ENCODE results near the gene RICTOR. TPM values are rescaled to one million over a fixed set of nuclear protein-coding genes. Genes with fewer than 3 reads are reported as not detected.

The RICTOR gene
- 131 and 332 TPM in 2 replicates for total RNA-seq (2011; cell fraction: chromatin; rRNA removed; ENCODE audit: low replicate concordance)
- 38.0 and 56.7 TPM in 2 replicates for total RNA-seq (2011; cell fraction: nucleolus; rRNA removed)
- total RNA-seq (2011; cell fraction: nucleoplasm; rRNA removed): 86.9 and 126 TPM in 2 replicates
- total RNA-seq (2014; rRNA removed) (18.1 and 22.6 TPM in 2 replicates), total RNA-seq (2014; rRNA removed; fragmentation: Illumina TruSeq; extraction: Trizol) (37.6 and 47.4 TPM in 2 replicates), total RNA-seq (2015; rRNA removed; fragmentation: Illumina TruSeq; extraction: Trizol) (32.3 and 35.2 TPM in 2 replicates), total RNA-seq (2021) (41.0 and 43.2 TPM in 2 replicates), polyA plus RNA-seq (2011; rRNA removed) (31.7 and 46.6 TPM in 2 replicates), polyA plus RNA-seq (2014; fragmentation: Illumina TruSeq; extraction: Trizol) (18.8 and 19.7 TPM in 2 replicates), polyA plus RNA-seq (2014; fragmentation: Nextera tagmentation; extraction: Ambion mirVana) (10 to 100 TPM; 13.9 to 15.9 TPM), polyA plus RNA-seq (2014; rRNA removed) (14.2 and 17.0 TPM in 2 replicates), polyA minus RNA-seq (2011; rRNA and poly(A)+ RNA removed) (205 and 242 TPM in 2 replicates), Bru-seq, nascent RNA (percentile 92 among the genes with signal in this experiment), BruChase-seq, experiment 1, labeled RNA remaining after a 2-hour chase (percentile 94 among the genes with signal in this experiment), BruChase-seq, experiment 2, labeled RNA remaining after a 6-hour chase (percentile 94 among the genes with signal in this experiment)
- polyA plus RNA-seq (2011; cell fraction: cytosol; rRNA removed): 9.1 and 16.2 TPM in 2 replicates
- polyA plus RNA-seq (2011; cell fraction: nucleus; rRNA removed): 58.1 and 62.5 TPM in 2 replicates
- polyA plus RNA-seq (2012): 11.7 and 13.1 TPM in 2 replicates
- polyA minus RNA-seq (2011; cell fraction: cytosol; rRNA and poly(A)+ RNA removed): 41.3 and 55.6 TPM in 2 replicates
- 123 and 176 TPM in 2 replicates for polyA minus RNA-seq (2011; cell fraction: nucleus; rRNA and poly(A)+ RNA removed)
- long read RNA-seq, experiment 1, full-length matches to known transcripts: 1 of 15 reads
- long read RNA-seq, experiment 1, partial matches to known transcripts: 5 of 15 reads
- long read RNA-seq, experiment 1, other reads (novel, unspliced or antisense): 9 of 15 reads
- long read RNA-seq, experiment 2, partial matches to known transcripts: 0 of 3 reads
- long read RNA-seq, experiment 2, other reads (novel, unspliced or antisense): 3 of 3 reads
- long read RNA-seq, experiment 3, partial matches to known transcripts: 1 of 3 reads
- long read RNA-seq, experiment 3, other reads (novel, unspliced or antisense): 2 of 3 reads

GRCh38 chr5:39074017-39074814 lies at the start of gene RICTOR:
Gene RICTOR, minus strand, starts transcription at chr5:39074399. Its CDS starts 22 bp downstream, at chr5:39074377.
- WGBS (ENCODE audit: insufficient coverage, low coverage, missing lambda C conversion rate): under 1% methylated on average over 55 of the region's 94 CpGs
- DNase-seq (ENCODE audit: extremely low read depth in 1 of 4, low spot score in 3 of 4): peak; percentile 95
- H3K4me3 ChIP-seq: peak within 1 kb of the TSS; percentile 90
- TF ChIP-seq RBM14 (IDR thresholded peaks at IDR 0.05; ENCODE audit: borderline replicate concordance, insufficient read depth, low read depth, low read length): 0 out of 2 replicates have a peak, but pooled peaks have one; percentile 28
- peak; percentile 70; the same call in 1 of the 2 replicates for TF ChIP-seq SMAD4 (CRISPR knock-in tag; conservative IDR thresholded peaks at IDR 0.05)
- TF ChIP-seq CBX5 (IDR thresholded peaks at IDR 0.05; ENCODE audit: borderline replicate concordance, low read depth): no peak
- TF ChIP-seq MEIS2 (IDR thresholded peaks at IDR 0.05; ENCODE audit: partially characterized antibody): no peak
- no peak for TF ChIP-seq KAT8 (IDR thresholded peaks at IDR 0.05; ENCODE audit: low read depth)
- no peak for TF ChIP-seq PYGO2 (tag; IDR thresholded peaks at IDR 0.05)
- 0 out of 2 replicates have a peak, but pooled peaks have one; percentile 28 for TF ChIP-seq ZSCAN29 (IDR thresholded peaks at IDR 0.05)
- TF ChIP-seq ILK (tag; IDR thresholded peaks at IDR 0.05; ENCODE audit: borderline replicate concordance, low read depth): no peak
- no peak for TF ChIP-seq STAT5A (IDR thresholded peaks at IDR 0.05; ENCODE audit: borderline replicate concordance, low read length)
- no peak for TF ChIP-seq ZBTB9 (CRISPR knock-in tag; IDR thresholded peaks at IDR 0.05)
- TF ChIP-seq RNF219 (CRISPR knock-in tag; IDR thresholded peaks at IDR 0.05): no peak
- TF ChIP-seq LCOR (CRISPR knock-in tag; IDR thresholded peaks at IDR 0.05): peak; percentile 70
- TF ChIP-seq TCF7 (IDR thresholded peaks at IDR 0.05; ENCODE audit: borderline replicate concordance): no peak
- no peak for TF ChIP-seq NFE2 (IDR thresholded peaks at IDR 0.05; ENCODE audit: low read depth)

More at GRCh38 chr5:39074017-39074814, at the start of gene RICTOR:
- in situ Hi-C loops (cut with MboI) (no loop called here), intact Hi-C loops (cut with micrococcal nuclease) (loop anchor here (10.0 kb wide), 1 partner anchor 229 kb away; the partner anchor contains the start of gene OSMR)
- Histone ChIP-seq H2AFZ (ENCODE audit: low read depth, low read length) (peak within 1 kb of the TSS; percentile 90), H3K79me2 (ENCODE audit: control insufficient read depth, insufficient read depth, low read length) (peaks cover 68% of the 10 kb centered on the region), H3K36me3 (ENCODE audit: control insufficient read depth, insufficient read depth, low read length) (peaks cover 24% of the 10 kb centered on the region; the same call in 2 of the 3 replicates), H3K27ac (ENCODE audit: extremely low read depth, low read depth, low read length) (peak within 1 kb of the TSS; percentile 96), H3K9me3 (replicated peaks; ENCODE audit: control insufficient read depth, insufficient read depth, low read depth, low read length) (no peaks in the 10 kb centered on the region), H3K4me1 (replicated peaks in 1 of 2; ENCODE audit: control insufficient read depth in 2 of 2, insufficient read depth in 2 of 2, low read length in 2 of 2) (peaks cover 4 to 14% of the 10 kb centered on the region in 2 experiments; a peak in 3 of 5 replicates), H3K9me1 (ENCODE audit: control insufficient read depth, insufficient read depth, low read length) (no peaks in the 10 kb centered on the region), H4K20me1 (replicated peaks; ENCODE audit: control insufficient read depth, insufficient read depth, low read length) (peaks cover 4% of the 10 kb centered on the region), H3K9ac (ENCODE audit: insufficient read depth in 1 of 2, low read depth in 2 of 2, low read length in 2 of 2) (peak within 1 kb of the TSS; percentile 91 to 99), H3K4me2 (ENCODE audit: insufficient read depth, low read length) (peak within 1 kb of the TSS; percentile 97), H3K27me3 (ENCODE audit: control insufficient read depth in 2 of 2, insufficient read depth in 2 of 2, low read length in 2 of 2) (no peaks in the 10 kb centered on the region)
- ChIA-PET CTCF (ENCODE audit: low intra/inter-chr PET ratio) (no interaction called here), POLR2A (interaction anchor here (0.6 to 1.0 kb wide), 3 partner anchors 25 to 143 kb away, joined by 3 read pairs; no protein-coding TSS in a partner anchor)
- ATAC-seq (peak; percentile 85), FAIRE-seq (no peak)
- BruUV-seq (replicated peaks): no TSS peak
